Glutamatergic neuron (in vitro differentiated cells): ENCODE measurements around the gene ASAP3. TPM values are rescaled to one million over a fixed set of nuclear protein-coding genes. Genes with fewer than 3 reads are reported as not detected.

Experiments
- DNase-seq: peaks from one replicate; pipeline ENCODE4 v3.0.0; 2022
- H3K27ac Mint-ChIP-seq: one replicate; pipeline ENCODE4 v1.8.0; 2020; ENCODE audit warnings: mild to moderate bottlenecking, mixed read lengths, inconsistent platforms; ENCODE audit not compliant: unreplicated experiment
- H3K27me3 Mint-ChIP-seq: one replicate; pipeline ENCODE4 v1.8.0; 2020; ENCODE audit warnings: mild to moderate bottlenecking, moderate library complexity, mixed read lengths, inconsistent platforms; ENCODE audit not compliant: unreplicated experiment
- H3K36me3 Mint-ChIP-seq: one replicate; pipeline ENCODE4 v1.8.0; 2020; ENCODE audit warnings: mild to moderate bottlenecking, mixed read lengths, inconsistent platforms; ENCODE audit not compliant: unreplicated experiment
- H3K4me1 Mint-ChIP-seq: one replicate; pipeline ENCODE4 v1.8.0; 2020; ENCODE audit warnings: mild to moderate bottlenecking, low read depth, mixed read lengths, inconsistent platforms; ENCODE audit not compliant: unreplicated experiment
- H3K4me3 Mint-ChIP-seq: one replicate; pipeline ENCODE4 v1.8.0; 2020; ENCODE audit warnings: mild to moderate bottlenecking, mixed read lengths, inconsistent platforms; ENCODE audit not compliant: unreplicated experiment
- H3K9me3 Mint-ChIP-seq: one replicate; pipeline ENCODE4 v1.8.0; 2020; ENCODE audit warnings: mild to moderate bottlenecking, moderate library complexity, mixed read lengths, inconsistent platforms; ENCODE audit not compliant: unreplicated experiment
- total RNA-seq: library from RNA; stranded (reverse); fragmentation: NEBNext Ultra II Directional; extraction: Animal tissue kit (Norgen Biotek cat#: 25700); gene quantifications from one replicate; pipeline ENCODE4 v1.2.1, GENCODE V29; 2021; ENCODE audit not compliant: unreplicated experiment
- TF ChIP-seq, protein P1 (sequence below): fragments of 200-600 bp; sonication (generic); IDR thresholded peaks from one replicate; pipeline ENCODE4 v1.5.0; 2021; ENCODE audit not compliant: partially characterized antibody, unreplicated experiment

Gene ASAP3
- total RNA-seq, 1 donor from 2014 or later: 53.5 TPM

DNA sequence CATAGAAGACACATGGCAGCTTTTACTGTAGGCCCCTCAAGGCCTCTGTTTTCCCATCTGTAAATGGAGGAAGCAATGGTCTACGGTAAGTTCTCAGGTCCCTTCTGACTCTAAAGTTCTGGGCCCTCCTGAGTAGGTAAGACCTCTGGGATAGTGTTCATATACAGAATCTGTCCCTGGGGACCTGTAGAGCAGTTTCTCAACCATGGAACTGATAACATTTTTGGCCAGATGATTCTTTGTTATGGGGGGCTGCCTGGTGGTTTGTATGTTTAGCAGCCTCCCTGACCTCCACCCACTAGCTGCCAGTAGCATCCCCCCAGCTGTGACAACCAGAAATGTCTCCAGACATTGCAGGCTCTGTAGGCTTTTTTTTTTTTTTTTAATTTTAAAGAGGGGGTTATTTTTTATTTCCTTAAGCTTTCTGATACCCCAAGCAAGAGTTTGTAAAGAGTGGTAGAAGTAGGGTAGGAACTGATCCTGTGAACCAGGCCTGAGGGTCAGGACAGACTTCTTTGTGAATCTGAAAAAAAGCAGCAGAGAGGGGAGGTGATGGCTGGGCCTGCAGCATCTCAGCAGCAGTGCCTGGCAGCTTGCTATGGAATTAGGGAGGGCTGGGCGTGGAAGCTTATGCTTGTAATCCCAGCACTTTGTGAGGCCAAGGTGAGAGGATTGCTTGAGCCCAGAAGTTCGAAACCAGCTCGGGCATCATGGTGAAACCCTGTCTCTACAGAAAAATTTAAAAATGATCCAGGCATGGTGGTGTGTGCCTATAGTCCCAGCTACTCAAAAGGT is 39.2 kb downstream of the ASAP3 start:
- Mint-ChIP-seq H3K9me3 (no peaks in the 10 kb centered on the region), H3K27me3 (peaks cover 5% of the 10 kb centered on the region), H3K4me3 (no peak overlapping the region), H3K36me3 (no peaks in the 10 kb centered on the region), H3K4me1 (peaks cover 1% of the 10 kb centered on the region), H3K27ac (no peak overlapping the region)
- no peak for DNase-seq
- TF ChIP-seq, protein P1, sequence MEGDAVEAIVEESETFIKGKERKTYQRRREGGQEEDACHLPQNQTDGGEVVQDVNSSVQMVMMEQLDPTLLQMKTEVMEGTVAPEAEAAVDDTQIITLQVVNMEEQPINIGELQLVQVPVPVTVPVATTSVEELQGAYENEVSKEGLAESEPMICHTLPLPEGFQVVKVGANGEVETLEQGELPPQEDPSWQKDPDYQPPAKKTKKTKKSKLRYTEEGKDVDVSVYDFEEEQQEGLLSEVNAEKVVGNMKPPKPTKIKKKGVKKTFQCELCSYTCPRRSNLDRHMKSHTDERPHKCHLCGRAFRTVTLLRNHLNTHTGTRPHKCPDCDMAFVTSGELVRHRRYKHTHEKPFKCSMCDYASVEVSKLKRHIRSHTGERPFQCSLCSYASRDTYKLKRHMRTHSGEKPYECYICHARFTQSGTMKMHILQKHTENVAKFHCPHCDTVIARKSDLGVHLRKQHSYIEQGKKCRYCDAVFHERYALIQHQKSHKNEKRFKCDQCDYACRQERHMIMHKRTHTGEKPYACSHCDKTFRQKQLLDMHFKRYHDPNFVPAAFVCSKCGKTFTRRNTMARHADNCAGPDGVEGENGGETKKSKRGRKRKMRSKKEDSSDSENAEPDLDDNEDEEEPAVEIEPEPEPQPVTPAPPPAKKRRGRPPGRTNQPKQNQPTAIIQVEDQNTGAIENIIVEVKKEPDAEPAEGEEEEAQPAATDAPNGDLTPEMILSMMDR: no peak

DNA sequence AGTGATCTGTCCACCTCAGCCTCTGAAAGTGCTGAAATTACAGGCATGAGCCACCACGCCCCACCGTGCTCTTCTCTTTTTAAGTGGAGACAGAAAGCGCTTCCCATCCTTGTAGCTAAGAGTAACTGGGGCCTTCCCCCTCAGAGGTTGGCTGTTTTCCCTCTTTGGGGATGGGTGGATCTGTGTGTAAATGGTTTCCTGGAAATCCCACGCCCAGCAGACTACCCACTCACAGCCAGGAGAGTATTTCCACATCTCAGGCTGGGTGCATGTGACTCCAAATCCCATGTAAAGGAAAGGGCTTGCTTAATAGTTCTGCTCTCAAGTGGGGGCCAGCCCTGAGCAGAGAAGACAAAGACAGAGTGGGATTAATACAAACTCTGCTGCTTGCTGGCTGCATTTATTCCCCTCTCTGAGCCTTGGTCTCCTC is 39.9 kb downstream of the ASAP3 start:
- Mint-ChIP-seq H3K36me3 (no peaks in the 10 kb centered on the region), H3K4me3 (no peak overlapping the region), H3K4me1 (no peaks in the 10 kb centered on the region), H3K27ac (no peak overlapping the region), H3K9me3 (no peaks in the 10 kb centered on the region), H3K27me3 (peaks cover 5% of the 10 kb centered on the region)
- TF ChIP-seq, protein P1: no peak
- DNase-seq: no peak

DNA sequence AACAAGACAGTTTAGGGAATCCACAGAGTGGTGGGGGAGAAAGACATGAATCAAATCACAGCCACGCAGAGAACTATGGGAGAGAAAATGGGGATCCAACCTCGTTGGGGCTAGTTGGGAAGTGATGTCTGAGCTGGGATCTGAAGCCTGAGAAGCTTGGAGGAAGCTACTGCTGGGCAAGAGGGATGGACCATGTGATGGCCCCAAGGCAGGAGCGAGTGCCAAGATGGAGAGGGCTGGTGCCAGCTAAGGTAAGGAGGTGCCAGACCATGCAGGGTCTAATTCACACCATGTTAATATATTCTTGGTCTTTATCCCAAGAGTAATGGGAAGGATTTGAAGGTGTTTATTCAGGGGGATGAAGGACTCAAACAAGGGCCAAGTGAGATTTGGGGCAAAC is 41.2 kb downstream of the ASAP3 start:
- Mint-ChIP-seq H3K4me1 (no peaks in the 10 kb centered on the region), H3K27ac (no peak overlapping the region), H3K27me3 (peaks cover 7% of the 10 kb centered on the region), H3K9me3 (no peaks in the 10 kb centered on the region), H3K4me3 (no peak overlapping the region), H3K36me3 (peaks cover 4% of the 10 kb centered on the region)
- no peak for DNase-seq
- TF ChIP-seq, protein P1: no peak

DNA sequence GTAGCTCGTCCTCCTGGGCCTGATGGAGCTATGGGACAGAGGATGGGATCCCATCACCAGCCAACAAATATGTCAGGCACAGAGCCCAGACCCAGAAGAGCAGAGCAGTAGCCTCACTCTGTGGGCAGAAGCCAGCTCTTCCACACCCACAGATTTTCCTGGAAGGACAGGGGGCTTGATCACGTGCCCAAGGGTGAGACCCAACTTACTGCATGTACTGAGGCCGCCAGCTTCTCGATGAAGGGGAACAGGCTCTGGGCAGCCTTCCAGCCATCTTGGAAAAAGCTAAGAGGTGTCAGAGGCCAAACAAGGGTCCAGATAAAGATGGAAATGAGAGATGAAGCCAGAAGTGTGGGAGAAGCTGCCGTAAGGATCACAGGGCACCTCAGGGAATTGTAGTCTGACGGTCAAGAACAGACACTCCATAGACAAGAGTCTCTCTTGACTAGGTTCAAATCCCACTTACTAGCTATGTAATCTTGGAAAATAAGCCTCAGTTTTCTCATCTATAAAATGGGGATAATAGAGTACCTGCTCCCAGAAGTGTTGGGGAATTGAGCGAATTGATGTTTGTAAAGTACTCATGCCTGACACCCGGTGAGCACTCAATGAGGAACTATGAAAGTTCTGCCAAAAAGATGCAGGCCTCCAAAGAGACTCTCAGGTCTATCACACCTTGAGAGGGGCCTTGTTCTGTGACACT is 42.4 kb downstream of the ASAP3 start:
- Mint-ChIP-seq H3K36me3 (peaks cover 5% of the 10 kb centered on the region), H3K4me1 (no peaks in the 10 kb centered on the region), H3K4me3 (no peak overlapping the region), H3K27ac (no peak overlapping the region), H3K9me3 (no peaks in the 10 kb centered on the region), H3K27me3 (peaks cover 7% of the 10 kb centered on the region)
- TF ChIP-seq, protein P1: no peak
- no peak for DNase-seq

DNA sequence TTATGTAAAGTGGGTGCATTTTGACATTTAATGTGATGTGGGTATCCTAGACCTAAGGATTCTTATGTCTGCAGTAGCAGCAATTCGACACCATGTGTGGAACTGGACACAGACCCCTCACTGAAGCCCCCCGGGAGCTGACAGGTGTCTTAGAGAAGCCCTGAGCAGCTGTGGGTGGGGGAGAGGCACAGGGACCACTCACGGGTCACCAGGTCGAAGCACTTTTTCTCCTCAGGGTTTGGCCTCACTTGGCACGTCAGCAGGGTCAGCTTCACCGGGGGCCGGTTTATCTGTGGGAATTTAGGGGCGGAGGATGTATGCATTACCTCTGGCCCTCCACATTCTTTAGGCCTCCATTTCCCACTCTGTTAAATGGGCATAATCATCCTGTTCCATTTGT is 45.4 kb downstream of the ASAP3 start:
- H3K4me3 Mint-ChIP-seq: no peak overlapping the region
- TF ChIP-seq, protein P1: no peak
- H3K36me3 Mint-ChIP-seq: peaks cover 5% of the 10 kb centered on the region
- no peaks in the 10 kb centered on the region for H3K4me1 Mint-ChIP-seq
- H3K9me3 Mint-ChIP-seq: no peaks in the 10 kb centered on the region
- H3K27ac Mint-ChIP-seq: no peak overlapping the region
- no peak for DNase-seq
- H3K27me3 Mint-ChIP-seq: peaks cover 5% of the 10 kb centered on the region
